Measurements from ENCODE around the gene NLRP5.

- TF ChIP-seq CTCF (IDR thresholded peaks at IDR 0.05): no peak
- no peak for TF ChIP-seq POLR2AphosphoS5 (IDR thresholded peaks at IDR 0.05)
- no peak for TF ChIP-seq POLR2A (IDR thresholded peaks at IDR 0.05)
Observed at GRCh38 chr19:56015756-56016155, 29.2 kb downstream of the NLRP5 start.
